GM12865 (cell line): ENCODE data around the gene SLC16A14.

Source experiments
- DNase-seq: peaks from one replicate; pipeline ENCODE4 v3.0.0; 2010; ENCODE audit warnings: low read depth
- H3K4me3 ChIP-seq: 2 replicates; pipeline ENCODE4 v1.5.1; 2011; ENCODE audit warnings: mild to moderate bottlenecking, low read depth, low read length, control low read depth
- CTCF ChIP-seq: IDR thresholded peaks from 2 replicates; pipeline ENCODE4 v1.5.1; 2011; ENCODE audit warnings: low read length, control low read depth, low read depth, inconsistent platforms; ENCODE audit not compliant: insufficient read depth; ENCODE audit errors: missing control alignments

The SLC16A14 gene

GRCh38 chr2:230012267-230012884 is 56.3 kb downstream of the SLC16A14 start:
- H3K4me3 ChIP-seq = no peak overlapping the region
- TF ChIP-seq CTCF = no peak
- no peak for DNase-seq

- TF ChIP-seq CTCF = no peak
- DNase-seq = no peak
Observed at GRCh38 chr2:230011617-230012016, 57.1 kb downstream of the SLC16A14 start.

GRCh38 chr2:230010501-230010900 is 58.2 kb downstream of the SLC16A14 start:
- TF ChIP-seq CTCF = no peak
- DNase-seq = no peak

More at GRCh38 chr2:230011617-230012016, 57.1 kb downstream of the SLC16A14 start:
- no peak overlapping the region for H3K4me3 ChIP-seq

GRCh38 chr2:230008708-230009066 is 60.0 kb downstream of the SLC16A14 start:
- DNase-seq = no peak
- no peak overlapping the region for H3K4me3 ChIP-seq
- no peak for TF ChIP-seq CTCF

More at GRCh38 chr2:230010501-230010900, 58.2 kb downstream of the SLC16A14 start:
- no peak overlapping the region for H3K4me3 ChIP-seq

- peak; percentile 75 for TF ChIP-seq CTCF
- DNase-seq = peak; percentile 83
- no peak overlapping the region for H3K4me3 ChIP-seq
Observed at GRCh38 chr2:230007931-230008707, 60.6 kb downstream of the SLC16A14 start.

GRCh38 chr2:230000118-230000841 is 68.4 kb downstream of the SLC16A14 start:
- peak overlapping the region; percentile 30 for H3K4me3 ChIP-seq
- no peak for TF ChIP-seq CTCF
- DNase-seq = peak; percentile 83
